Dedifferentiated amniotic fluid mesenchymal stem cell (primary cell): ENCODE measurements around the gene PEX26.
"Not testable (repeated sequence)": the region's sequence is repeated elsewhere in the genome, so short reads cannot be mapped to it uniquely, and the experiment has no call there.

ENCODE experiments used
- DNase-seq: peaks from one replicate; pipeline ENCODE4 v3.0.0-alpha.2; 2016; ENCODE audit errors: extremely low spot score

Gene PEX26

GRCh38 chr22:18118345-18118915 is 40.6 kb downstream of the PEX26 start:
- no peak for DNase-seq

- no peak for DNase-seq
Measured at GRCh38 chr22:18119409-18120110, 41.8 kb downstream of the PEX26 start.

DNA sequence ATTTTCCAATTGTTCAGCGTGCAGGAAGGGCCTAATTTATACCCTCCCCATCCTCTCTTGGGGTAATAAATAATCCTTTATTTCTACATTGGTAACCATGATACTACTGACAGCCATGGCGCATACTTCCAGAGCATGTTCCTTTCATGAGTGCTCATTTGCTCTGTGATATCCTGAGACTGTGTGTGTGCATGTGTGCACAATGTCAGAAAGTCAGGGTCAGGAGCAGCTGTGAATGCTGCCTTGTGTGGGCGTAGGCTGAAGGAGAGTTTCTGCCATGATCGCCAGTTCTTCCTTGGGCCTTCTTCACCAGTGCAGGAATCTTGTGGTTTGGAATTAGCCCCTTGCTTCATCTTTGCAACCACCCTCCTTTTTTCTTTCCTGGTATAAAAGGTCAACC is 43.1 kb downstream of the PEX26 start:
- DNase-seq = no peak

DNA sequence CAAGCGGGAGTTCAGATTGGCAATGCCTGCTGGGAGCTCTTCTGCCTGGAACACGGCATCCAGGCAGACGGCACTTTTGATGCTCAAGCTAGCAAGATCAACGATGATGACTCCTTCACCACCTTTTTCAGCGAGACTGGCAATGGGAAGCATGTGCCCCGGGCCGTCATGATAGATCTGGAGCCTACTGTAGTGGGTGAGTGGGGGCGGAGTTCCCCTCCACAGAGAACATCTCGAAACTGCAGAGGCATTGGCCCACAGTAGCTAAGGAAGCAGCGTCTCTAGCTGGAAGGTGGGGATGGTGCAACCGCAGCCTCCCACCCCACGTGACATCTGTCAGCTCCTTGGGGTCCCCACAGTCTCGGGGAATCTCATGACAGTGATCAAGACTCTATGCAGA is 43.7 kb downstream of the PEX26 start:
- DNase-seq = no peak

DNA sequence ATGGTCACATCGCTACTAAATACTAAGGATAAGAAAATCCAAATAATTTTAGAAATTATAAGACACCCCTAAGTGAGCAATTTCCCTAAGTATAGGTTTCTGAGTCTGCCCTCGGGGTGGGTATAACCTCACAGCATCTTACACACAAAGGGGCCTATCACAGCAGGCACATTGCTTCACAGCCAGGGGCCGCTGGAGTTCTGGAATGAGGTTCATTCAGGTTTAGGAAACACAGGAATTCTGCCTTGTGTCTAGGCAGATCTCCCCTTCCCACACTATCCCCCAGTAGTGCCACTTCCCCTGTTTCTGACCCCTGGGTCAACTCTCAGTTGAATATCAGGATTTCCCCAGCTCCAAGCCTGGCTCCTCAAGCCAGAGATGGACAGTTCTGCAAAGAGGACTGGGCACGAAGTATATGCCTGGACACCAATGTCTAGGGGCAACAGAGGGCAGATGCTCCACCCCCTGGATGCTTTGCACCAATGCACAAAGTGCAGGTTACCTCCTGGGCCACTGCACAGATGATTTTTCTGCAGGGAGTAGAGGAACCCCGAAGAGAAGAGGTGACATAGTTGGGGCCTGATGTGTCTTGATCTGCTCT is 44.3 kb downstream of the PEX26 start:
- no peak for DNase-seq

DNA sequence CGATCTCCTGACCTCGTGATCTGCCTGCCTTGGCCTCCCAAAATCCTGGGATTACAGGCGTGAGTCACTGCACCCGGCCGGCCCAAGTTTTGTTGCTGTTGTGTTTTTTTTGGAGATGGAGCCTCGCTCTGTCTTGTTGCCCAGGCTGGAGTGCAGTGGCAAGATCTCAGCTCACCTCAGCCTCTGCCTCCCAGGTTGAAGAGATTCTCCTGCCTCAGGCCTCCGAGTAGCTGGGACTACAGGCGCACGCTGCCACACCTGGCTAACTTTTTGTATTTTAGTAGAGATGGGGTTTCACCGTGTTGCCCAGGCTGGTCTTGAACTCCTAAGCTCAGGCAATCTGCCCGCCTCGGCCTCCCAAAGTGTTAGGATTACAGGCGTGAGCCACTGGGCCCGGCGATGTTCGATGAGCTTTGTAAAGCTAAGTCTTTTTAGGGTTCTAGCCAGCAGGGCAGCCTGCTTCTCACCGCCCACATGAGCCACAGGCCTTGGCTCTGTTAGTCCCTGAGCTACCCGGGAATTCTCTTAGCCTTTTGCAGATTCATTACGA is 45.8 kb downstream of the PEX26 start:
- not testable (repeated sequence) for DNase-seq

- no peak for DNase-seq
Measured at GRCh38 chr22:18126606-18127005, 48.8 kb downstream of the PEX26 start.

GRCh38 chr22:18130018-18130417 is 52.2 kb downstream of the PEX26 start:
- DNase-seq = no peak

- DNase-seq = no peak
Measured at GRCh38 chr22:18130699-18131429, 53.1 kb downstream of the PEX26 start.

DNA sequence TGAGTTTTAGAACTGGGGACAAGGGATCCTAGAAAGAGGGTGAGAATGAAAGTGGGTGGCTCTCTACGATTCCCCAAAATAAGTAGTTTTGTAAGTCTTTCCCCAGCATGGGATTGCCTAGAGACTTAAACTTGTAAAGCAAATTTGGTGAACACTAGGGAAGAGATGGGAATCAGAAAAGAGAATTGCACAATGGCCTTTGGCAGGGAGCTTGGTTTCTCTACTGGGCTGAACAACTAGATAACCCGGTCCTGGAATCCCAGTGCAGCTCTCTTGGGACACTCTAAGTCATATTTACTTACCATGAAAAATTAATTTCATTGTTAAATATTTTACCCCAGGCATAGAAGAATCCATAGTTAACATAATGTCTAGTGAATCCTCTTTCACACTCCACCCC is 55.7 kb downstream of the PEX26 start:
- no peak for DNase-seq

- DNase-seq = no peak
Measured at GRCh38 chr22:18136563-18137320, 59.0 kb downstream of the PEX26 start.

- DNase-seq = not testable (repeated sequence)
Measured at GRCh38 chr22:18141004-18141403, 63.2 kb downstream of the PEX26 start.

DNA sequence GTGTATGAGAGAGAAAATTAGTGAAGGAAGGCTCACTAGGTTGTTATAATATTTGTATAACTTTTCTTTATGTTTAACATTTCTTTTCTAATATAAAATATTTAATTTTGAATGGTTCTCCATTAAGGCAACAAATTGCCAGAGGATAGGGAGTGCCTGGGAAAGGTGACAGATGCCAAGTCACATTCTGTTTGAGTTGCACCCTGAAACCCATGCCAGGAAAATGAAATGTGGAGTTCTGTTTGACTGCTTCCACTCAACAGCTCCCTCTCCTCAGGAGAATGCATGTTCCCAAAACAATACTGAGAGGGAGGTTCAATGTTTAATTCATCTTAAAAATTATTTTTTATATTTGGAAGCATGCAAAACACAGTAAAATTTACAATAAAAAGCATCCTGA is 66.3 kb downstream of the PEX26 start:
- DNase-seq = no peak

DNA sequence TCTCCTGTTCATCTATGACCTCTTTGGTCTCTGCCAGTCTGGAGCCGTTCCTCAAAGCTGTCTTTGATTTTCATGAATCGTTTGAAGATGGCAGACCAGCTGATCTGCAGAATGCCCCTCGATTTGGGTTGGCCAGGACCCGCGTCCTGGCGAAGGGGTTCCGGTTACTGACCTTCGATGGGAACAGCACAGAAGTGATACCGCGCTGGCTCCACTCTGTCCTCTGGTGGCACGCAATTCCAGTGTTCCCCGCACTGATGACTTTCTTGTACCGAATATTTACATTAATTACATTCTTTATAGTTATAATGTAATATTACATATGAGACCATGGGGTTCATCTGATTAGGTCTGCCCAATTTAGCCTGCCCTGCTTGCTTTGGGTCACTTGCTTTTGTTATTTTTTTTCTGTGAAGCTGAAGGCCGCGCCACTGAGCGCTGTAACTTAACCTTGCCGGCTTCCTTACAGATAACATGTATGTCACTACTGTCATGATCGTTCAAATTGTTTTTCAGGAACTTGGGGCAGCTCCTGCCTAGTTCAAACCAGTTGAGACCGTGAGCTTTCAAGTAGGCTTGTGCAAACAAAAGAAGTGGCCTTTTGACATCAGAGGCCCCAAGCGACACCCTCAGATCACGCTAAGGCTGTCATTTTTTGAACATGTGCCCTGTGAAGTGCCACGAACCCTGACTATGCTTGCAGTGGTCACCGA is 68.0 kb downstream of the PEX26 start:
- DNase-seq = no peak

- no peak for DNase-seq
Measured at GRCh38 chr22:18146389-18146753, 68.6 kb downstream of the PEX26 start.

DNA sequence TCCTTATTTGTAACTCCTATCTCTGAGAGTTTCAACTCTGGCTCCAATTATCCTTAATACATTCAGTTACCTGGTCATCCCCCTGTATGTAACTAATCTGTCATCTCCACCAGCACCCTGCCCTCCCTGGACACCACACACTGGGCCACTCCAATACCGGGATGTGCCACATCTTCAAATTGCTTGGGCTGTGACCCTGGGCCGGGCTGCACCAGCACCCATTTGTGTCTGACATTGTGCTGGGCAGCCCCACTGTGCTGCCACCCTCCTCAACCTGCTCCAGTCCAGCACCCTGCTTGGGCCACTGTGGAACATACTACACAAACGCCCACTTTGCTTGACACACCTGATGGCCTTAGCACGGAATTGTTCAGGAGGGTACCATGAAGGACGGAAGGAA is 70.0 kb downstream of the PEX26 start:
- DNase-seq = no peak

DNA sequence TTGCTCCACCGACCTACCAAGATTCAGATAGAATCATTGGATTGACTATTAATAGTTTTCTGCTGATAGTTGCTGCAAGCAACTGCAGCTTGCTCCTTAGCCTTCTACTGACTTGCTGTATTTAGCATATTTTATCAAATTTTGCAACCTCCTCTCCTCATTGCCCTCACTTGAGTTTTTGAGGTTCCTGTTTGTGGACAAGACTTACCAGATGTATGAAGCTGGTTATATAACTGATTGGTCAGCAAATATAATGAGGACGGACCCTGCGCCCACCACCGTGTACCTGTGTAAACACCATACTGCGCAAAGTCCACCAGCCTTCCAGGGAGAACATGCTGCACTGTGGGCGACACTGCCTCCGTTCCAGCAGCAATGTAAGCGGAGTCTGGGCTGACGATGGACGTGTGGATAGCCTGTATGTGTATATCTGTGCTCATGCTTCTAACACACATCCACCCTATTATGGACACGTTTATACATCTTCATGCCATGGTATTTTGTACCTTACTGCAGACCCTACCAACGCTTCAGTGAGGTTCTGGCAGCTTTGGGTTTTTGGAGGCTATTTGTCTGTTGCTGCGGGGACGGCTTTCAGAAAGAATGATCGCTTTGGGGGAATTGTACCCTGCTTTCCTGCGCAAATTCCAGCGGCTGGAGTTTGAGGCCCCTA is 70.6 kb downstream of the PEX26 start:
- DNase-seq = no peak

DNA sequence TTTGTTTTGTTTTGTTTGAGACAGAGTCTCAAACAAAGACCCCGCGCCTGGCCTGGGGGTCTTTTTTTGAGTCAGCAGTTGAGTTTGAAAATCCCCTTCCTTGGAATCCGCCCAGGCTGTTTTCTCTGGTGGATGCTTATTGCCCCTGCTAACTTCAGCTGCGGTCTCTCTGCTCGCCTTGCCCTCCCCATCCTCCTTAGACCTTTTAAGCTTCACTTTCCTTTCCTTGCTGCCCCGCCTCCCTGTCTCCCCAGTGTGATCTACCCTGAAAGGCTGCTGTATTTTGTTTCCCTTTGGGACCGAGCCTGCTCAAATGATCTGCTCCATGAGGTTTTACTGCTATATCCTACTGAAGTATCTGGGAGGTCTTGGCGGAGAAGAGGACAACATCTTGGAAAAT is 74.7 kb downstream of the PEX26 start:
- no peak for DNase-seq

- DNase-seq = no peak
Measured at GRCh38 chr22:18154821-18155390, 77.1 kb downstream of the PEX26 start.
